ENCODE data around the gene FANCC.

FANCC gene

DNA sequence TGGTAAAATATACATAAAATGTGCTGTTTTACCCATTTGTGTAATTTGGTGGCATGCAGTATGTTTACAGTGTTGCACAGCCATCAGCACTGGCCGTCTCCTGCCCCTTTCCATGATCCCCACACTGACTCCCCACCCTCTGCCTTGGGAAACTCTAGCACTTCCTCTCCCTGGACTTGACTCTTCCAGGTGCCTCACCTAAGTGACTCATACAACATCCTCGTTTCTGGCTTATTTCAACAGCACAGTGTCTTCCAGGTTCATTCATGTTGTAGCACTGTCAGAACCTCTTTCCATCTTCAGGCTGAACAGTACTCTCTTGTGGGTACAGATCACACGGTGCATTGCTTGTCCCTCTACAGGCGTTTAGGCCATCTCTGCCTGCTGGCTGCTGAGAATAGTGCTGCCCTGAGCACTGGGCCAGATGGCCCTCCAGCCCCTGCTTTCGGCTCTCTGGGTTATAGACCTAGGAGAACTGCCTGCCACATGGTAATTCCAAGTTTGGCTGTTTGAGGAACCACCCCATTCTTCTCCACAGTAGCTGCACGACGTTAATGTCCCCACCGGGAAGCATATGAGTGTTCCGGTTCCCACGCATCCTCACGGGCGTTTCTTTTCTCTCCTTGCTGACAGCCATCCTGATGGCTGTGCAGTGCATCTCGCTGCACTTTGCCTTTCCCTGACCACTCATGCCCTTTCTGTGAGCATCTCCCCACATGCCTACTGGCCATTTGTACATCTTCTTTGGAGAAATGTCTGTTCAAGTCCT is 211.8 kb downstream of the FANCC start:
- no peaks in the 10 kb centered on the region for H3K36me3 ChIP-seq (ENCODE audit: insufficient read depth, low read length)
- H3K4me1 ChIP-seq (ENCODE audit: insufficient read depth, low read length) = no peaks in the 10 kb centered on the region
- no peak overlapping the region for H3K9ac ChIP-seq (ENCODE audit: low read depth, low read length)
- no peaks in the 10 kb centered on the region for H3K9me3 ChIP-seq (ENCODE audit: control insufficient read depth, insufficient read depth, low read length)

DNA sequence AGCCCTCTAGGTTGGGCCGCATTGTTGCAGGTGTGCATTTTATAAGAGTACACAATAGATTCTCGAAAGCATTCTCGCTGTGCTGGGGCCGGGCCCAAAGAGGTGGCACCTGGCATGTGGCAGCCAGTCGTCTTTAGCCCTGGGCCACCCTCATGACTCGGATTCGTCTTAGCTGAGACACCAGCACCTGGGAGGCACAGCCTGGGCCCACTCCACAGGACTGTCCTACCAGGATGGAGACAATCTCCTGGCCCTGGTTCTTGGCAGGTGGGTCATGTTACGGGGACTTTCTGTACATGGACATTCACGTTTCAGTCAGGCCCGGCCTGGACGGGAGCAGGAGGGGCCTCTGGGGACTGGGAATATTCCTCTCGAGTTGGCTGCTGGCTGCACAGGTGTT is 212.5 kb downstream of the FANCC start:
- Histone ChIP-seq H3K9me3 (ENCODE audit: control insufficient read depth, insufficient read depth, low read length) (no peaks in the 10 kb centered on the region), H3K4me1 (ENCODE audit: insufficient read depth, low read length) (no peaks in the 10 kb centered on the region), H3K9ac (ENCODE audit: low read depth, low read length) (no peak overlapping the region), H3K36me3 (ENCODE audit: insufficient read depth, low read length) (no peaks in the 10 kb centered on the region)

DNA sequence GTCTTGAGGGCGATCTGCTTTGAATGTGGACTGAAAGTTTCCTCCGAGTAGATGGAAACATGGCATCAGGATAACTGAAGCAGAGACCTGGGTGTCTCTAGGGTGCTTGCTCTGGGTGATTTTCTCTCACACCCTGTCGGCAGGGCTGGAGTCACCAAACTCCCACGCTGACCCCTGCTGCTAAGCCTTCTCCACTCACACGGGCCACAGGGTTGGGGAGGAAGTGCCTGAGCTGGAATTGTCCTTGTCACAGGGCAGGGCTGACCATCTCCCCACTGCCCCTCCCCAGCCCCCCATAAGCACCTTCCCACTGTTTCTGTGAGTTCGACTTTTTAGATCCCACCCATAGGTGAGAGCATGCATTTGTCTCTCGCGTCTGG is 212.9 kb downstream of the FANCC start:
- Histone ChIP-seq H3K9me3 (ENCODE audit: control insufficient read depth, insufficient read depth, low read length) (no peaks in the 10 kb centered on the region), H3K4me1 (ENCODE audit: insufficient read depth, low read length) (no peaks in the 10 kb centered on the region), H3K9ac (ENCODE audit: low read depth, low read length) (no peak overlapping the region)

DNA sequence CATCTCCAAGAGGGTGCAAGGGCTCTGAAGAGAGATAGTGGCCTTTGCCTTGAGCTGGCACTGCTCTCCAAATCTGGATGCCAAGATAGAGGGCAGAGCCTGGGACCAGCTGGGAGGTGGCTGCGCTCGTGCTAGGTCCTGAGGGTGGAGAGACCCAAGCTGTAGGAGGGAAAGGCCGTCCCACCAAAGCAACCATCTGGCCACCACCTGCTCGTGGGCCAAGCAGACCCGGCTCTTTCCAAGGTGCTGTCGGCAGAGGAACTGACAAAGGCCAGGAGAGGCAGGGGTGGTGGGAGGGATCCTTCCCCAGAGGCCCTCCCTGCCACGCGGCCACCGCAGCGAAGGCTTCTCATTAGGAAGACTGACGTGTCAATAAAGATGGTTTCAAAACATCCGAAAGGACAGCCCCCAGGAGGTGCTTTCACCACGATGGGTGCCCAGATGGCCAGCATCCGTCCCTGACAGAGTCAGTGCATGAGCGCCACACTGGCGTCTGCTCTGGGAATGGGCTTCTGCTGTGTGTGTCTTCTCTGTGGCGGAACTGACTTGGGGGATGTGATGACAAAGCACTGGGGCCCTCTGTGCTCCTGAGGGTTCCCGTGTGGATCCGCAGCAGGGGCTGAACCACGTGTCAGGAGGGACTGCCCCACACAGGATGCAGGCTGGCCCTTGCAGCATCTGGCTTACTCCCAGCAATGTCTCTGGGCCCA is 213.5 kb downstream of the FANCC start:
- Histone ChIP-seq H3K9ac (ENCODE audit: low read depth, low read length) (no peak overlapping the region), H3K36me3 (ENCODE audit: insufficient read depth, low read length) (no peaks in the 10 kb centered on the region), H3K4me1 (ENCODE audit: insufficient read depth, low read length) (no peaks in the 10 kb centered on the region), H3K9me3 (ENCODE audit: control insufficient read depth, insufficient read depth, low read length) (no peaks in the 10 kb centered on the region)

More for the DNA sequence above, 212.9 kb downstream of the FANCC start:
- no peaks in the 10 kb centered on the region for H3K36me3 ChIP-seq (ENCODE audit: insufficient read depth, low read length)

DNA sequence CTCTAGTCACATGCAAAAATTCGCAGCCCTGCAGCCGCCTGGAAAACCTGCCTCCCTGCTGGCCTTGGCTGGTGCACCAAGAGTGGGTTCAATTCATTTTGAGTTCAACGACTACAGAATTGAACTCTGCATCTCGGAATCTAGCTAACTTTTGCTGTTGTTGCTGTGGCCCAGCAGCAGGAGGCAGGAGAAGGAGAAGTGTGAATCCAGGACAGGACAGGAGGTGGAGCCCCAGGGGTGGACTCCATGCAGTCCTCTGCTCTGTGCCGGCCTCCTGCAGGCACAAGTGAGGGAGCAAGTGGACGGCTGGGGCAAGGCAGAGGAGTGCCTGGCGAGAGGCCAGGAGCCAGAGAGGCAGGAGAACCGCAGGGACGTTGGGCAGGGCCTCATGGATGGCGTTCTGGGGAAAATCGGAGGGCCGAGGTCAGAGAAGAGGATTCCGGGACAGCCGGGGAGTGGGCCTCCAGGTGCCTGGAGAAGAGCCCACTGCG is 214.2 kb downstream of the FANCC start:
- Histone ChIP-seq H3K4me1 (ENCODE audit: insufficient read depth, low read length) (no peaks in the 10 kb centered on the region), H3K9ac (ENCODE audit: low read depth, low read length) (no peak overlapping the region), H3K9me3 (ENCODE audit: control insufficient read depth, insufficient read depth, low read length) (no peaks in the 10 kb centered on the region), H3K36me3 (ENCODE audit: insufficient read depth, low read length) (no peaks in the 10 kb centered on the region)

DNA sequence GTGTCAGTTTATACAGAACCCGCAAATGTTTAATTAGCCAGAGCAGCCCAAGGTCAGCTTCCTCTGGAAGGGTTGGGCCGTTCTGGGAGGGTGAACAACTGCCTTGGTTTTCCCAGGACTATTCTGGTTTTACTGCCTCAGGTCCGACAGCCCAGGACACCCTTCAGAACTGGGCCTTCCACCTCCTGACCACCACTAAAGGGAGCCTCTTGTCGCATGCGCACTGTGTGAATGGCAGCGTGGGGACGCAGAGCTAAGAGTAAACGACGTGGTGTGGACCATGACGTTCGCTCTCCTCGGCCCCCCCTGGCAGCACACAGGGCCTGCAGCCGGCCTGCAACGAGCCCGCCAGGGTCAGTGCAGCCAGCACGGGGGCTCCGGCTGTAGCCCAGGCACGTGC is 214.9 kb downstream of the FANCC start:
- no peaks in the 10 kb centered on the region for H3K36me3 ChIP-seq (ENCODE audit: insufficient read depth, low read length)
- H3K4me1 ChIP-seq (ENCODE audit: insufficient read depth, low read length) = no peaks in the 10 kb centered on the region
- no peak overlapping the region for H3K9ac ChIP-seq (ENCODE audit: low read depth, low read length)
- H3K9me3 ChIP-seq (ENCODE audit: control insufficient read depth, insufficient read depth, low read length) = no peaks in the 10 kb centered on the region

DNA sequence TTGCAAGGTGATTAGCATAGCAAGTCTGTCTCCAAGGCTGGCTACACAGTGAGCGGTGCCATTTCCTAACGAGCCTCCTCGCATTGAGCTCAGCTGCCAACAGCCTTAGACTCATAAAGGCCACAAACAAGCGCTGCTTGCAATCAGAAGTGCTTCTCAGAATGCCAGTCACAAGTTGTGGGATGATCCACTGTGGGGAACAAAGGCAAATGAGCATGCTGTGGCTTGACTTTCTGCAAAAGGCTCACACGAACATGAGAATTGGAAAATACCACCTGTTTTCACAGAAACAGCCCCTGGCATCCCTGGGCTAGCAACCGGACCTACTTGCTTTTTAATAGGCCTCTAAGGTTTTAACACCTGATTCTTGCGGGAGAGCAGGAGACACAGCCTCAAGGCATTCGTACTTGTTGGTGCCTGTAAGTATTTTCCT is 215.5 kb downstream of the FANCC start:
- no peaks in the 10 kb centered on the region for H3K9me3 ChIP-seq (ENCODE audit: control insufficient read depth, insufficient read depth, low read length)
- H3K36me3 ChIP-seq (ENCODE audit: insufficient read depth, low read length) = no peaks in the 10 kb centered on the region
- H3K9ac ChIP-seq (ENCODE audit: low read depth, low read length) = no peak overlapping the region
- H3K4me1 ChIP-seq (ENCODE audit: insufficient read depth, low read length) = no peaks in the 10 kb centered on the region

DNA sequence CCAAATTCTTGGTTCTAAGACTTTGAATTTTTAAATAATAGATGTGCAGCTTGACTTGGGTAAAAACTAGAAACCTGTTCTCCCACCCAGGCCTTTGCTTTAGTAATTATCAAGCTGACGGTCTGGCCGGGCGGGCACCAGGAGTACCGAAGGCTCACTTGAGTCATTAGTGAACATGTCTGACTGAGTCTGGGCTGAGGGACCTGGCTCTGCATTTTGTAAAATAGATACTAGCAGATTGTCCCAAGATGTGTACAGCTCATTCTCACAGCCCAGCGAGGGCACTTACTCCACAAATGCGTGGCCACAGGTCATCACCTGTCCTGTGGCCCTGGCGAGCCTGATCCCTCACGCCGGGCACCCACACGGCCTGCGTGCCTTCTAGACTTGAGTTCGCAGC is 216.2 kb downstream of the FANCC start:
- Histone ChIP-seq H3K36me3 (ENCODE audit: insufficient read depth, low read length) (no peaks in the 10 kb centered on the region), H3K4me1 (ENCODE audit: insufficient read depth, low read length) (no peaks in the 10 kb centered on the region), H3K9ac (ENCODE audit: low read depth, low read length) (no peak overlapping the region), H3K9me3 (ENCODE audit: control insufficient read depth, insufficient read depth, low read length) (no peaks in the 10 kb centered on the region)

DNA sequence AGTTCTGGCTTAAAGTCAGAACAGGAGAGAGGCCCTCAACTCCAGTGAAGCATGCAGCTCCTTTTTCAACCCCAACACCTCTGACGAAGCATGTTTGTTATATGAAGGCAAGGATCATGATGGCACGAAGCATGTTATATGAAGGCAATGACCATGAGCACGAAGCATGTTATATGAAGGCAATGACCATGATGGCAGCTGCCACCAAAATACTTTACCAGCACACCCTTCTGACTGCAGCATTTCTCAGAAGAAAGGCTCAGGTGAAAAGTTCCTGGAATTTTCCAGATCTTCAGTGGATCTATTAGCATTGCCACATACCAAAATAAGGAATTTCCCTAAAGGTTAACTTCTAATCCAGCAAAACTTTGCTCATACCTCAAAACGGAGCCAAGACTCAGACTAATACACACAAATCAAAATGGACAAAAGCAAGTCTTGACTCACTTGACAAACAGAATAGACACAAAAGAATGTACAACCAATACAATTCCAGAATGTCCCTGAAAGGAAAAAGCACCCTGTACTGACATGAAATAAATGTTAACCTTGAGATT is 217.4 kb downstream of the FANCC start:
- H3K4me1 ChIP-seq (ENCODE audit: insufficient read depth, low read length) = no peaks in the 10 kb centered on the region
- H3K36me3 ChIP-seq (ENCODE audit: insufficient read depth, low read length) = no peaks in the 10 kb centered on the region
- no peak overlapping the region for H3K9ac ChIP-seq (ENCODE audit: low read depth, low read length)
- H3K9me3 ChIP-seq (ENCODE audit: control insufficient read depth, insufficient read depth, low read length) = no peaks in the 10 kb centered on the region

DNA sequence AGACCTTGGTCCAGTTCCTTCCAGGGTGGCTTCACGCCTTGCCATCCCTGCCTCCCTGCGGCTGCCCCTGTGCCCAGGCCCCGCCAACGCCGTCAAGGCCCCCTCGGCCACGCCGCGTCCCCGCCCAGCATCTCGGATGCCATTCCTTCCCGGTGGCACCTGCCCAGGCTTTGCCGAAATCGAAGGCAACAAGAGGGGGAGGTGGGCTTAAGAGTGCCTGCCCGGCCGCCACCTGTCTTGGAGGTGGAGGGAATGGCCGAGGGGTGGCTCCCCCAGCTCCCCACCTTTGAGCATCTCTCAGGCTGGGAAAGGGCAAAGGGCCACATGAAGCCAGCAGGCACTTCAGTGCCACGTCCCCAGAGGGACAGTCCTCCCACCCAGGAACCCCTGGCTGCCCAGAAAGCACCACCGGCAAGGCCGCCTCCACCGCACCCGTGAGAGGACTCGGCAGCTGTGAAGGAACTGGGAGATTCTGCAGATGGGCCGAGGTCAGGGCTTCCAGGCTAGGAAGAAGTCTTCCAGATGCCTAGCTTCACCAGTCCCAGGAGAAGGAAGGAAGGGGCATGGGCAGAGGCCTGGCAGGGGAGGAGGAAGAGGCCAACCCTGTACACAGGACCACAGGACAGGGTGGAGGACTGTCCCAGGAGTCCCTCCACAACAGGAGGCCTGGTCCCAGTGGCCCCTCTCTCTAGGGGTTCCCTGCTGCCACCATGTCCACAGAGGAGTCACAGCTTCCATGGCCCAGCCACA is 218.0 kb downstream of the FANCC start:
- Histone ChIP-seq H3K9ac (ENCODE audit: low read depth, low read length) (no peak overlapping the region), H3K36me3 (ENCODE audit: insufficient read depth, low read length) (no peaks in the 10 kb centered on the region), H3K4me1 (ENCODE audit: insufficient read depth, low read length) (no peaks in the 10 kb centered on the region), H3K9me3 (ENCODE audit: control insufficient read depth, insufficient read depth, low read length) (no peaks in the 10 kb centered on the region)

DNA sequence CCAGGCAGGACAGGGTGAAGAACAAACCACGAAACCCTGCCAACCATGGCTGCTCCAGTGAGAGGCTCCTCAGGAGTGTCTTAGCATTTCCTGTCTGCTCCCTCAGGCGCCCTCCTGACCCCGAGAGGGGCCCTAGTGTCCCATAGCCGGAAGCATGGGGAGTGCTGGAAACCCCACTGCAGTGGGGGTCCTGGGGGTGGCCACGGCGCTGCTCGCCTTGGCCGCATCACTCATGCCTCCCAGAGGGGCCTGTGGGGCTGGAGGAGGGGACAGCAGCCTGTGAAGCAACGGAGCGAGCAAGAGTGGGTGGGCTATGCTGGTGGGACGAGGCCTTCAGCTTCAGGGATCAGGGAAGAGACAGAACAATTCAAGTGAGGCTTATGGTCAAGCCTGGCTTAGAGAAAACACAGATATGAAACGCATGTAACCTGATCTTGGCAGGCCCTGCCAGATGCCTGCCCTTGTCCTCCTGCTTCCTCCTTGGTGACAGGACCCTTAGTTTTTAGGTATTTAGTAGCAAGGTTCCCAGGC is 219.1 kb downstream of the FANCC start:
- no peaks in the 10 kb centered on the region for H3K36me3 ChIP-seq (ENCODE audit: insufficient read depth, low read length)
- H3K4me1 ChIP-seq (ENCODE audit: insufficient read depth, low read length) = peaks cover 9% of the 10 kb centered on the region
- no peaks in the 10 kb centered on the region for H3K9me3 ChIP-seq (ENCODE audit: control insufficient read depth, insufficient read depth, low read length)
- H3K9ac ChIP-seq (ENCODE audit: low read depth, low read length) = no peak overlapping the region

DNA sequence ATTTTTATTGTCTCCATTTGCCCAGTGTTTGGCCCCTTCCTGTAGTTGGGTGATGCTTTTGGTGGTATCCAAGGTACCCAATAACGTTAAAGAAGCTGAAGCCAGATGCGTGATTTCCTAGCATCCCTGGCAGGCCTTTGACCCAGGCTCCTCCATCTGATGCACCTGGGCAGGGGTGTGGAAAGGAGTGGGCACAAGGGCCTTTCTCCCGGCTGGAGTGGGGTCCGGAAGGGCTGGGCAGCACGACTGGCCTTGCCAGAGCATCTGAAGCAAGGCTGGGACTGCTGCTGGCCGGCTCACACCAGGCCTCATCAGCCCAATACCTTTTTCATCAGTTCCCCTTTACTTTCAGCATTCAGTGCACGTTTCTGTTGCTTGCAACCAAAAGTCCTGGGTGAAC is 220.2 kb downstream of the FANCC start:
- Histone ChIP-seq H3K4me1 (ENCODE audit: insufficient read depth, low read length) (peaks cover 16% of the 10 kb centered on the region), H3K9me3 (ENCODE audit: control insufficient read depth, insufficient read depth, low read length) (no peaks in the 10 kb centered on the region), H3K36me3 (ENCODE audit: insufficient read depth, low read length) (no peaks in the 10 kb centered on the region), H3K9ac (ENCODE audit: low read depth, low read length) (no peak overlapping the region)

DNA sequence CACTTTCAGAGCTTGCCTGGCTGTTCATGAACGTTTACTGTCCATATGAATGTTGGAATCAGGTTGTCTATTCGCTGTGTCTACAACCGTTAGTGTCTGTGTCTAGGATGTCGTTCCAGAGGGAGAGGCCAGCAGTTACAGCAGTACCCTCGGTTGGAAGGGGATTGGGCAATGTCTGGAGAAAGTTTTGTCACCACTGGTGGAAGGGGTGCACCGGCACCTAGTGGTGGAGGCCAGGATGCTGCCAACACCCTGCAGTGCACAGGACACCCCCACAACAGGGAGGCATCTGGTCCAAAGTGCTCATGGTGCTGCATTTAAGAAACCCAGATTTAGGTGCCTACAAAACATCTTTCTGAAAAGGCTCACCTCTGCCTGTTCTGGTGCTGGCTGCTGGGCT is 220.7 kb downstream of the FANCC start:
- H3K4me1 ChIP-seq (ENCODE audit: insufficient read depth, low read length) = peaks cover 19% of the 10 kb centered on the region
- no peaks in the 10 kb centered on the region for H3K36me3 ChIP-seq (ENCODE audit: insufficient read depth, low read length)
- H3K9me3 ChIP-seq (ENCODE audit: control insufficient read depth, insufficient read depth, low read length) = no peaks in the 10 kb centered on the region
- no peak overlapping the region for H3K9ac ChIP-seq (ENCODE audit: low read depth, low read length)

DNA sequence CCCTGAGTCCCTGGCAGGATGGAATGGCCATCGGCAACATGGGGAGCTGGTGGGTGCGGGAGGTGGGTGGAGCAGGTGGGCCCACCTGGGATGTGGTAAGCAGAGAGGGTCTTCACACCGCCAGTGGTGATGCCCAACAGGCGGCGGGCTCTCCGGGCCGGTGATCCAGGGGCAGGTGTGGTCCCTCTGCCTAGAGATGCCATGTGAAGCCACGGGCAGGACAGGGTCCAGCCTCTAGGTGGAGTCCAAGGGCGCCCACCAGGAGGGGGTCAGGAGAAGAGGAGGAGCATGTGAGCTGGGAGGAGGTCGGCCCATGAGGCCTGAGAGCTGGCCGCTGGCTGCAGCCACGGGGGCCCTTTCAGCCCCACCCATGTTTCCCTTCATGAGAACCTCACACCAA is 221.1 kb downstream of the FANCC start:
- H3K9ac ChIP-seq (ENCODE audit: low read depth, low read length) = no peak overlapping the region
- H3K9me3 ChIP-seq (ENCODE audit: control insufficient read depth, insufficient read depth, low read length) = no peaks in the 10 kb centered on the region
- H3K4me1 ChIP-seq (ENCODE audit: insufficient read depth, low read length) = peaks cover 21% of the 10 kb centered on the region
- no peaks in the 10 kb centered on the region for H3K36me3 ChIP-seq (ENCODE audit: insufficient read depth, low read length)

All from ES-I3 (cell line).